ENCODE results near the gene SLC22A12.

- TF ChIP-seq EZH2 (IDR thresholded peaks at IDR 0.05; ENCODE audit: low read length, unreplicated experiment) (no peak), CTCF (conservative IDR thresholded peaks at IDR 0.05; ENCODE audit: low read depth, low read length) (no peak)
Observed at GRCh38 chr11:64563966-64564365, 27.1 kb upstream of the SLC22A12 start.
